ENCODE data around the gene LRRC25.

The LRRC25 gene

GRCh38 chr19:18377026-18377425 lies 20.4 kb downstream of the LRRC25 start:
- TF ChIP-seq CTBP1 (IDR thresholded peaks at IDR 0.05; ENCODE audit: borderline replicate concordance): no peak
- TF ChIP-seq FOXM1 (IDR thresholded peaks at IDR 0.05; ENCODE audit: borderline replicate concordance): no peak
- TF ChIP-seq FOXA1 (IDR thresholded peaks at IDR 0.05): no peak
- no peak for TF ChIP-seq SUZ12 (IDR thresholded peaks at IDR 0.05)
- no peak for TF ChIP-seq LEF1 (IDR thresholded peaks at IDR 0.05; ENCODE audit: borderline replicate concordance)
- TF ChIP-seq TARDBP (IDR thresholded peaks at IDR 0.05): no peak
- no peak for TF ChIP-seq BHLHE40 (IDR thresholded peaks at IDR 0.05; ENCODE audit: borderline replicate concordance)
- TF ChIP-seq PKNOX1 (IDR thresholded peaks at IDR 0.05): no peak
- no peak for TF ChIP-seq ZNF384 (IDR thresholded peaks at IDR 0.05)
- no peak for TF ChIP-seq ARNT (IDR thresholded peaks at IDR 0.05)
- TF ChIP-seq FOXK2 (IDR thresholded peaks at IDR 0.05): no peak
- no peak for TF ChIP-seq L3MBTL2 (conservative IDR thresholded peaks at IDR 0.05)
- no peak for TF ChIP-seq NFRKB (IDR thresholded peaks at IDR 0.05)
- no peak for DNase-seq (ENCODE audit: extremely low spot score)
- ChIA-PET CTCF (no interaction called here), POLR2A (no interaction called here)

GRCh38 chr19:18373892-18374629 lies 23.4 kb downstream of the LRRC25 start:
- TF ChIP-seq L3MBTL2 (conservative IDR thresholded peaks at IDR 0.05) (peak; percentile 72), BHLHE40 (IDR thresholded peaks at IDR 0.05; ENCODE audit: borderline replicate concordance) (no peak), HDGF (IDR thresholded peaks at IDR 0.05; ENCODE audit: borderline replicate concordance) (0 out of 2 replicates have a peak, but pooled peaks have one; percentile 44), CTBP1 (IDR thresholded peaks at IDR 0.05; ENCODE audit: borderline replicate concordance) (no peak), SP1 (IDR thresholded peaks at IDR 0.05) (no peak), ZNF384 (IDR thresholded peaks at IDR 0.05) (no peak)
- peak; percentile 74 for DNase-seq (ENCODE audit: extremely low spot score)
- ChIA-PET CTCF (interaction anchor here (0.7 kb wide), 1 partner anchor 256 kb away, joined by 3 read pairs; no protein-coding TSS in a partner anchor), POLR2A (interaction anchor here (0.8 to 1.3 kb wide), 6 partner anchors 9 to 94 kb away, joined by 3 to 6 read pairs (median 4); partner anchors contain the start of gene JUND)

- ChIA-PET POLR2A (interaction anchor here (0.8 to 1.3 kb wide), 2 partner anchors 9 to 94 kb away, joined by 4 to 6 read pairs; no protein-coding TSS in a partner anchor), CTCF (no interaction called here)
- TF ChIP-seq BHLHE40 (IDR thresholded peaks at IDR 0.05; ENCODE audit: borderline replicate concordance): no peak
- no peak for TF ChIP-seq FOXM1 (IDR thresholded peaks at IDR 0.05; ENCODE audit: borderline replicate concordance)
- TF ChIP-seq PKNOX1 (IDR thresholded peaks at IDR 0.05): no peak
- TF ChIP-seq CTBP1 (IDR thresholded peaks at IDR 0.05; ENCODE audit: borderline replicate concordance): no peak
- no peak for TF ChIP-seq ZNF384 (IDR thresholded peaks at IDR 0.05)
- TF ChIP-seq FOXA1 (IDR thresholded peaks at IDR 0.05): no peak
- no peak for TF ChIP-seq SUZ12 (IDR thresholded peaks at IDR 0.05)
- TF ChIP-seq L3MBTL2 (conservative IDR thresholded peaks at IDR 0.05): no peak
- no peak for TF ChIP-seq LEF1 (IDR thresholded peaks at IDR 0.05; ENCODE audit: borderline replicate concordance)
- DNase-seq (ENCODE audit: extremely low spot score): no peak
Measured at GRCh38 chr19:18373407-18373891, 24.0 kb downstream of the LRRC25 start.

- POLR2A ChIA-PET: interaction anchor here (2.5 kb wide), 1 partner anchor 48 kb away, joined by 6 read pairs; no protein-coding TSS in a partner anchor
- DNase-seq (ENCODE audit: extremely low spot score): no peak
- CTCF ChIA-PET: interaction anchor here (0.5 to 0.6 kb wide), 2 partner anchors 239 to 374 kb away, joined by 3 read pairs; no protein-coding TSS in a partner anchor
- TF ChIP-seq HDGF (IDR thresholded peaks at IDR 0.05; ENCODE audit: borderline replicate concordance): no peak
- TF ChIP-seq FOXM1 (IDR thresholded peaks at IDR 0.05; ENCODE audit: borderline replicate concordance): no peak
- no peak for TF ChIP-seq SP1 (IDR thresholded peaks at IDR 0.05)
- TF ChIP-seq PKNOX1 (IDR thresholded peaks at IDR 0.05): no peak
- TF ChIP-seq LEF1 (IDR thresholded peaks at IDR 0.05; ENCODE audit: borderline replicate concordance): no peak
- TF ChIP-seq BHLHE40 (IDR thresholded peaks at IDR 0.05; ENCODE audit: borderline replicate concordance): no peak
- no peak for TF ChIP-seq ELF4 (IDR thresholded peaks at IDR 0.05)
- TF ChIP-seq FOXA1 (IDR thresholded peaks at IDR 0.05): no peak
- TF ChIP-seq FOXK2 (IDR thresholded peaks at IDR 0.05): no peak
- no peak for TF ChIP-seq SUZ12 (IDR thresholded peaks at IDR 0.05)
- TF ChIP-seq TARDBP (IDR thresholded peaks at IDR 0.05): no peak
- TF ChIP-seq ZNF384 (IDR thresholded peaks at IDR 0.05): no peak
- no peak for TF ChIP-seq ARNT (IDR thresholded peaks at IDR 0.05)
- no peak for TF ChIP-seq NFRKB (IDR thresholded peaks at IDR 0.05)
- TF ChIP-seq L3MBTL2 (conservative IDR thresholded peaks at IDR 0.05): no peak
- TF ChIP-seq CTBP1 (IDR thresholded peaks at IDR 0.05; ENCODE audit: borderline replicate concordance): no peak
Measured at GRCh38 chr19:18368504-18369222, 28.8 kb downstream of the LRRC25 start.

- CTCF ChIA-PET: no interaction called here
- no peak for DNase-seq (ENCODE audit: extremely low spot score)
- TF ChIP-seq SUZ12 (IDR thresholded peaks at IDR 0.05): no peak
- no peak for TF ChIP-seq FOXK2 (IDR thresholded peaks at IDR 0.05)
- TF ChIP-seq HDGF (IDR thresholded peaks at IDR 0.05; ENCODE audit: borderline replicate concordance): no peak
- no peak for TF ChIP-seq NFRKB (IDR thresholded peaks at IDR 0.05)
- TF ChIP-seq ARNT (IDR thresholded peaks at IDR 0.05): no peak
- no peak for TF ChIP-seq FOXM1 (IDR thresholded peaks at IDR 0.05; ENCODE audit: borderline replicate concordance)
- no peak for TF ChIP-seq FOXA1 (IDR thresholded peaks at IDR 0.05)
- no peak for TF ChIP-seq SP1 (IDR thresholded peaks at IDR 0.05)
- no peak for TF ChIP-seq BHLHE40 (IDR thresholded peaks at IDR 0.05; ENCODE audit: borderline replicate concordance)
- TF ChIP-seq PKNOX1 (IDR thresholded peaks at IDR 0.05): no peak
- POLR2A ChIA-PET: interaction anchor here (1.2 kb wide), 1 partner anchor 8 kb away, joined by 3 read pairs; no protein-coding TSS in a partner anchor
Measured at GRCh38 chr19:18366021-18366435, 31.4 kb downstream of the LRRC25 start.
